GM12878 (cell line): ENCODE results near the gene GNPTG. TPM values are rescaled to one million over a fixed set of nuclear protein-coding genes. Genes with fewer than 3 reads are reported as not detected.

ENCODE experiments used
- ATAC-seq: fragments of 200-7000 bp; cut with Tn5 transposase; 3 replicates; pipeline ENCODE4 v1.9.1; 2020; ENCODE audit warnings: mild to moderate bottlenecking, moderate library complexity
- BruUV-seq: library from RNA; stranded (reverse); fragments of 400-500 nt; replicated peaks from 2 replicates; lab custom pipeline; 2021; lab: Mats Ljungman, UMichigan
- CTCF ChIA-PET: fragments of 300-600 bp; sonication (Branson Sonifier 250); formaldehyde crosslinking; extraction: SDS; loops from one replicate; lab custom pipeline; 2021; ENCODE audit warnings: inconsistent platforms; lab: Yijun Ruan, JAX
- POLR2A ChIA-PET: fragments of 350-600 bp; formaldehyde crosslinking; extraction: SDS; loops from one replicate; lab custom pipeline; 2021; ENCODE audit warnings: inconsistent platforms; lab: Charles Lee
- RAD21 ChIA-PET: fragments of 300-600 bp; sonication (Branson Sonifier 250); formaldehyde crosslinking; loops from one replicate; lab custom pipeline; 2023; ENCODE audit warnings: antibody characterized with exemption; ENCODE audit not compliant: unreplicated experiment; lab: Charles Lee
- SMC1A ChIA-PET: fragments of 300-600 bp; sonication (Branson Sonifier 250); formaldehyde crosslinking; loops from one replicate; lab custom pipeline; 2023; ENCODE audit not compliant: unreplicated experiment, uncharacterized antibody; lab: Charles Lee
- DNase-seq: peaks from one replicate; pipeline ENCODE4 v3.0.0-alpha.2; 2011; ENCODE audit warnings: low read depth, low spot score
- FAIRE-seq: peaks from 3 replicates; lab custom pipeline; 2011; peaks lifted over from hg19 to GRCh38; lab: Jason Lieb, UNC
- H2AFZ ChIP-seq: 2 replicates; pipeline ENCODE4 v1.6.0; 2011; ENCODE audit warnings: low read depth, low read length, control low read depth; ENCODE audit not compliant: control insufficient read depth
- H3K27ac ChIP-seq: 2 replicates; pipeline ENCODE4 v1.5.1; 2011; ENCODE audit warnings: control low read depth; ENCODE audit not compliant: control insufficient read depth, insufficient read depth
- H3K27me3 ChIP-seq, 2 experiments: replicated peaks in 1 of 2; 2 replicates each; pipeline versions ENCODE4 v1.6.0 to v1.6.1; 2011; ENCODE audit warnings: low read length in 1 of 2; ENCODE audit not compliant: control insufficient read depth in 2 of 2, insufficient read depth in 2 of 2
- H3K36me3 ChIP-seq, 2 experiments: 2 replicates each; pipeline ENCODE4 v1.5.1; 2011; ENCODE audit warnings: low read length in 1 of 2; ENCODE audit not compliant: control insufficient read depth in 2 of 2, insufficient read depth in 2 of 2
- H3K4me1 ChIP-seq: 2 replicates; pipeline ENCODE4 v1.6.1; 2011; ENCODE audit warnings: mild to moderate bottlenecking, low read length, moderate library complexity, mixed read lengths; ENCODE audit not compliant: control insufficient read depth, insufficient read depth
- H3K4me2 ChIP-seq: 2 replicates; pipeline ENCODE4 v1.6.0; 2011; ENCODE audit warnings: control low read depth; ENCODE audit not compliant: control insufficient read depth, insufficient read depth
- H3K4me3 ChIP-seq: fragments of 200-600 bp; sonication (generic); 2 replicates; pipeline ENCODE4 v1.5.1; 2016
- H3K79me2 ChIP-seq: 2 replicates; pipeline ENCODE4 v1.6.0; 2011; ENCODE audit warnings: low read length; ENCODE audit not compliant: control insufficient read depth, insufficient read depth
- H3K9ac ChIP-seq: 2 replicates; pipeline ENCODE4 v1.8.0; 2011; ENCODE audit warnings: low read length, control low read depth, mixed read lengths; ENCODE audit not compliant: control insufficient read depth, insufficient read depth
- H3K9me3 ChIP-seq: replicated peaks from 3 replicates; pipeline ENCODE4 v1.5.1; 2011; ENCODE audit warnings: mild to moderate bottlenecking, low read length; ENCODE audit not compliant: control insufficient read depth, insufficient read depth
- H4K20me1 ChIP-seq: 2 replicates; pipeline ENCODE4 v1.6.0; 2011; ENCODE audit not compliant: control insufficient read depth, insufficient read depth
- ETV6 ChIP-seq, 2 experiments: fragments of 450-650 bp in 1 of 2; IDR thresholded peaks in 1 of 2; conservative IDR thresholded peaks in 1 of 2; 2 replicates each; pipeline ENCODE4 v1.6.1; 2014; ENCODE audit warnings: antibody characterized with exemption in 1 of 2, borderline replicate concordance in 1 of 2, low read depth in 1 of 2, mild to moderate bottlenecking in 1 of 2, moderate library complexity in 1 of 2
- RUNX3 ChIP-seq: IDR thresholded peaks from 2 replicates; pipeline ENCODE4 v1.6.1; 2012; ENCODE audit warnings: low read length, inconsistent platforms
- WGBS: methylation state at CpG from one replicate; pipeline ENCODE4 v1.1.6; 2016; ENCODE audit warnings: low lambda C conversion rate; ENCODE audit not compliant: insufficient replicate concordance, insufficient coverage; ENCODE audit errors: missing lambda C conversion rate; 5-methylcytosine and 5-hydroxymethylcytosine counted together
- in situ Hi-C: fragments of 300-500 bp; cut with MboI; formaldehyde crosslinking; loops from 9 replicates; pipeline ENCODE4 v1.14.3; 2018; ENCODE audit warnings: mixed read lengths
- intact Hi-C: fragments of 100-400 bp; cut with micrococcal nuclease; formaldehyde crosslinking; loops from one replicate; pipeline ENCODE4 v1.14.2; 2022; ENCODE audit not compliant: unreplicated experiment
- polyA plus RNA-seq, 11 experiments: library from polyadenylated mRNA; depleted of rRNA in 4 of 11; unstranded in 6 of 11; stranded (reverse) in 5 of 11; fragments of >200 nt; fragmentation: Nextera tagmentation in 4 of 11; fragmentation: Illumina TruSeq in 1 of 11; extraction: Ambion mirVana in 4 of 11; extraction: Trizol in 1 of 11; gene quantifications; 1 replicate in 1 of 11; 2 replicates in 10 of 11; pipeline versions ENCODE4 v1.2.1 to v1.2.3, GENCODE V29; 2011 to 2016; ENCODE audit warnings: inconsistent platforms in 2 of 11, missing spikeins in 2 of 11, low read depth in 1 of 11
- total RNA-seq, 4 experiments: library from RNA; depleted of rRNA in 3 of 4; stranded (reverse); fragments of >200 nt in 3 of 4; fragmentation: Illumina TruSeq in 1 of 4; extraction: Trizol in 1 of 4; gene quantifications; 2 replicates each; pipeline versions ENCODE4 v1.2.1 to v1.2.3, GENCODE V29; 2013 to 2021
- TF ChIP-seq, protein P1 (sequence below): IDR thresholded peaks from 2 replicates; pipeline ENCODE4 v1.6.1; 2012; ENCODE audit warnings: low read length, inconsistent platforms
- TF ChIP-seq, protein P2 (sequence below): fragments of 450-650 bp; IDR thresholded peaks from 2 replicates; pipeline ENCODE4 v1.6.1; 2016; ENCODE audit warnings: mild to moderate bottlenecking
- TF ChIP-seq, protein P3 (sequence below): IDR thresholded peaks from 2 replicates; pipeline ENCODE4 v1.6.1; 2011; ENCODE audit warnings: borderline replicate concordance, low read depth, mild to moderate bottlenecking, moderate library complexity, low read length; ENCODE audit not compliant: insufficient read depth, poor library complexity, severe bottlenecking

GNPTG gene
- total and polyA plus RNA-seq, 10 of the 15 experiments (the other 5 are each of a cell fraction or from before 2014, with no cell fraction given) = 0.80 to 32.6 (median 20.9) TPM

DNA sequence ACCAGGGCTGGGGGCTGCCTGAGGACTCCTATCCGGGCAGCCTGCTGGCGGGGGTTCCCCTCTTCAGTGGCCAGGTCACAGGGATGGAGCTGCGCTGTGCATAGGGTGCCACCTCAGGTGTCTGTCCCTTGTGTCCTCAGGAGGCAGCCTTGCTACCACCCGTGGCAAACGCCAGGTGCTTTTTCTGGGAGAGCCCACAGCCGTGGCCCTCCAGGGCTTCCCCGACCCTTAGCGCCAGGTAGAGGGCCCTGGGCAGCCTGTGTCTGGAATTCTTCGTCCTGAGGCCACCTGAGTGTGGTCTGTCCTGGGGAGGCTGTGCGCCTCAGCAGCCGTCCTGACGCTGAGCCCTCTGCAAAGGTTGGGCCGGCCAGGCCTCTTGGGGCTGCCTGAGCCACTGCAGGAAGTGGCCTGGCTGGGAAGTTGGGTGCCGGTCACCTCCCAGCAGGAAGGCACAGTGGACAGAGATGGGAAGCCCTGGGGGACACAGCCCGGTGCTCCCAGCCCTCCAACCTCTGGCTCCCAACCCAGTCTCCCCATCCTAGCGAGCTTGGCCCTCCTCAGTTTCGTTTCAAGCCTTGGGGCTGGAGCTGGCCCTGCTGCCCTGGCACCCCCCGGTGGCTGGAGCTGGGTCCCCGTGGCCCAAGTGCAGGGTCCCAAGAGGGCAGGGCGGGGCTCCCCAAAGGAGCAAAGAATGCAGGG, 25.9 kb upstream of the GNPTG start (continued):
- TF ChIP-seq, protein P1, sequence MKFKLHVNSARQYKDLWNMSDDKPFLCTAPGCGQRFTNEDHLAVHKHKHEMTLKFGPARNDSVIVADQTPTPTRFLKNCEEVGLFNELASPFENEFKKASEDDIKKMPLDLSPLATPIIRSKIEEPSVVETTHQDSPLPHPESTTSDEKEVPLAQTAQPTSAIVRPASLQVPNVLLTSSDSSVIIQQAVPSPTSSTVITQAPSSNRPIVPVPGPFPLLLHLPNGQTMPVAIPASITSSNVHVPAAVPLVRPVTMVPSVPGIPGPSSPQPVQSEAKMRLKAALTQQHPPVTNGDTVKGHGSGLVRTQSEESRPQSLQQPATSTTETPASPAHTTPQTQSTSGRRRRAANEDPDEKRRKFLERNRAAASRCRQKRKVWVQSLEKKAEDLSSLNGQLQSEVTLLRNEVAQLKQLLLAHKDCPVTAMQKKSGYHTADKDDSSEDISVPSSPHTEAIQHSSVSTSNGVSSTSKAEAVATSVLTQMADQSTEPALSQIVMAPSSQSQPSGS = no peak

DNA sequence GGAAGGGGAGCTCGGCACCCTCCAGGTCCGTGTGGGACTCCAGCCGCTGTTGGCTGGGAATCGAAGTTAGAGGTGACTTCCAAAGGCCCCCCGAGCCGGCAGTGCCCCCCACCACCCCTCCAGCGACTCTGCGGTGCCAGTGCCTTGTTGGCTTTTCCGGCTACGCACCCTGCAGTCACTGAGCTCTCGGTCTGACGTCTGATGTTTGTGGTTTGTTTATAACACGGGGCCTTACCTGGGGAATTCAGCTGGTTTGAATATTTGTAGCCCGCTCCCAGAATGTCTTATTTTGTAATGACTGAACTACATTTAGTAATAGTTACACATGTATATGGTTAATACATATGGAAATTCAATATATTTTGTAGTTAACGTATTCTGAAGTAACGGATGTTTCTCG, 25.3 kb upstream of the GNPTG start:
- peaks cover 4% of the 10 kb centered on the region; the same call in 1 of the 2 replicates for H3K4me1 ChIP-seq
- SMC1A ChIA-PET = no interaction called here
- ATAC-seq (peak; percentile 21; the same call in 2 of the 3 replicates), FAIRE-seq (no peak), DNase-seq (no peak)
- whole genome bisulfite sequencing = under 1% methylated on average over 15 of the region's 17 CpGs
- no peaks in the 10 kb centered on the region for H3K79me2 ChIP-seq
- H2AFZ ChIP-seq = no peak overlapping the region
- H3K4me3 ChIP-seq = no peak overlapping the region
- H3K4me2 ChIP-seq = no peak overlapping the region
- no peak overlapping the region for H3K9ac ChIP-seq
- in situ Hi-C loops (no loop called here), intact Hi-C loops (no loop called here)
- H3K9me3 ChIP-seq = peaks cover 2% of the 10 kb centered on the region; the same call in 2 of the 3 replicates
- CTCF ChIA-PET = no interaction called here
- no peaks in the 10 kb centered on the region for H3K27me3 ChIP-seq
- TF ChIP-seq, protein P2, sequence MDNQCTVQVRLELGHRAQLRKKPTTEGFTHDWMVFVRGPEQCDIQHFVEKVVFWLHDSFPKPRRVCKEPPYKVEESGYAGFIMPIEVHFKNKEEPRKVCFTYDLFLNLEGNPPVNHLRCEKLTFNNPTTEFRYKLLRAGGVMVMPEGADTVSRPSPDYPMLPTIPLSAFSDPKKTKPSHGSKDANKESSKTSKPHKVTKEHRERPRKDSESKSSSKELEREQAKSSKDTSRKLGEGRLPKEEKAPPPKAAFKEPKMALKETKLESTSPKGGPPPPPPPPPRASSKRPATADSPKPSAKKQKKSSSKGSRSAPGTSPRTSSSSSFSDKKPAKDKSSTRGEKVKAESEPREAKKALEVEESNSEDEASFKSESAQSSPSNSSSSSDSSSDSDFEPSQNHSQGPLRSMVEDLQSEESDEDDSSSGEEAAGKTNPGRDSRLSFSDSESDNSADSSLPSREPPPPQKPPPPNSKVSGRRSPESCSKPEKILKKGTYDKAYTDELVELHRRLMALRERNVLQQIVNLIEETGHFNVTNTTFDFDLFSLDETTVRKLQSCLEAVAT = peak; percentile 67
- TF ChIP-seq ETV6 (conservative IDR thresholded peaks at IDR 0.05 in 1 of 2, IDR thresholded peaks at IDR 0.05 in 1 of 2; ENCODE audit: borderline replicate concordance in 1 of 2, low read depth in 1 of 2) (no peak), RUNX3 (peak; percentile 58)
- TF ChIP-seq, protein P3, sequence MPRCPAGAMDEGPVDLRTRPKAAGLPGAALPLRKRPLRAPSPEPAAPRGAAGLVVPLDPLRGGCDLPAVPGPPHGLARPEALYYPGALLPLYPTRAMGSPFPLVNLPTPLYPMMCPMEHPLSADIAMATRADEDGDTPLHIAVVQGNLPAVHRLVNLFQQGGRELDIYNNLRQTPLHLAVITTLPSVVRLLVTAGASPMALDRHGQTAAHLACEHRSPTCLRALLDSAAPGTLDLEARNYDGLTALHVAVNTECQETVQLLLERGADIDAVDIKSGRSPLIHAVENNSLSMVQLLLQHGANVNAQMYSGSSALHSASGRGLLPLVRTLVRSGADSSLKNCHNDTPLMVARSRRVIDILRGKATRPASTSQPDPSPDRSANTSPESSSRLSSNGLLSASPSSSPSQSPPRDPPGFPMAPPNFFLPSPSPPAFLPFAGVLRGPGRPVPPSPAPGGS = peak; percentile 3
- no peaks in the 10 kb centered on the region for H4K20me1 ChIP-seq
- RAD21 ChIA-PET = interaction anchor here (0.7 kb wide), 1 partner anchor 16 kb away, joined by 3 read pairs; no protein-coding TSS in a partner anchor
- no peak overlapping the region for H3K27ac ChIP-seq
- no TSS peak for BruUV-seq
- POLR2A ChIA-PET = interaction anchor here (0.6 kb wide), 1 partner anchor 872 kb away, joined by 14 read pairs; no protein-coding TSS in a partner anchor
- H3K36me3 ChIP-seq = peaks cover 0 to 12% of the 10 kb centered on the region in 2 experiments; a peak in 3 of 4 replicates
